GM12872 (cell line): ENCODE measurements around the gene IGSF6.
A peak's percentile ranks its signal among the peaks of the same experiment; 100 is the strongest.

Source experiments
- TF ChIP-seq, protein P1 (sequence below): IDR thresholded peaks from 3 replicates; pipeline ENCODE4 v1.5.1; 2011; ENCODE audit warnings: low read depth, mild to moderate bottlenecking, low read length, moderate library complexity; ENCODE audit not compliant: insufficient read depth

IGSF6 gene

DNA sequence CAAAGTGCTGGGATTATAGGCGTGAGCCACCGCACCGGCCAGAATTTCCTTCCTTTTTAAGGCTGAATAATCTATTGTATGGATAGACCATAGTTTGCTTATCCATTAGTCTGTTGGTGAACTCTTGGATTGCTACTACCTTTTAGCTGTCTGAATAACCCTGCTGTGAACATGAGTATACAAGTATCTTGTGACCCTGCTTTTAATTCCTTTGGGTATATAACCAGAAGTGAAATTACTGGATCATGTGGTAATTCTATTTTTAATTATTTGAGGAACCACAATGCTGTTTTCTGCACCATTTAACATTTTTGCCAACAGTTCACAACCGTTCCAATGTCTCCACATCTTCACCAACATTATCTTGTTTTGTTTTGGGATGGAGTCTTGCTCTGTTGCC is 6.7 kb upstream of the IGSF6 start:
- TF ChIP-seq, protein P1, sequence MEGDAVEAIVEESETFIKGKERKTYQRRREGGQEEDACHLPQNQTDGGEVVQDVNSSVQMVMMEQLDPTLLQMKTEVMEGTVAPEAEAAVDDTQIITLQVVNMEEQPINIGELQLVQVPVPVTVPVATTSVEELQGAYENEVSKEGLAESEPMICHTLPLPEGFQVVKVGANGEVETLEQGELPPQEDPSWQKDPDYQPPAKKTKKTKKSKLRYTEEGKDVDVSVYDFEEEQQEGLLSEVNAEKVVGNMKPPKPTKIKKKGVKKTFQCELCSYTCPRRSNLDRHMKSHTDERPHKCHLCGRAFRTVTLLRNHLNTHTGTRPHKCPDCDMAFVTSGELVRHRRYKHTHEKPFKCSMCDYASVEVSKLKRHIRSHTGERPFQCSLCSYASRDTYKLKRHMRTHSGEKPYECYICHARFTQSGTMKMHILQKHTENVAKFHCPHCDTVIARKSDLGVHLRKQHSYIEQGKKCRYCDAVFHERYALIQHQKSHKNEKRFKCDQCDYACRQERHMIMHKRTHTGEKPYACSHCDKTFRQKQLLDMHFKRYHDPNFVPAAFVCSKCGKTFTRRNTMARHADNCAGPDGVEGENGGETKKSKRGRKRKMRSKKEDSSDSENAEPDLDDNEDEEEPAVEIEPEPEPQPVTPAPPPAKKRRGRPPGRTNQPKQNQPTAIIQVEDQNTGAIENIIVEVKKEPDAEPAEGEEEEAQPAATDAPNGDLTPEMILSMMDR = no peak

DNA sequence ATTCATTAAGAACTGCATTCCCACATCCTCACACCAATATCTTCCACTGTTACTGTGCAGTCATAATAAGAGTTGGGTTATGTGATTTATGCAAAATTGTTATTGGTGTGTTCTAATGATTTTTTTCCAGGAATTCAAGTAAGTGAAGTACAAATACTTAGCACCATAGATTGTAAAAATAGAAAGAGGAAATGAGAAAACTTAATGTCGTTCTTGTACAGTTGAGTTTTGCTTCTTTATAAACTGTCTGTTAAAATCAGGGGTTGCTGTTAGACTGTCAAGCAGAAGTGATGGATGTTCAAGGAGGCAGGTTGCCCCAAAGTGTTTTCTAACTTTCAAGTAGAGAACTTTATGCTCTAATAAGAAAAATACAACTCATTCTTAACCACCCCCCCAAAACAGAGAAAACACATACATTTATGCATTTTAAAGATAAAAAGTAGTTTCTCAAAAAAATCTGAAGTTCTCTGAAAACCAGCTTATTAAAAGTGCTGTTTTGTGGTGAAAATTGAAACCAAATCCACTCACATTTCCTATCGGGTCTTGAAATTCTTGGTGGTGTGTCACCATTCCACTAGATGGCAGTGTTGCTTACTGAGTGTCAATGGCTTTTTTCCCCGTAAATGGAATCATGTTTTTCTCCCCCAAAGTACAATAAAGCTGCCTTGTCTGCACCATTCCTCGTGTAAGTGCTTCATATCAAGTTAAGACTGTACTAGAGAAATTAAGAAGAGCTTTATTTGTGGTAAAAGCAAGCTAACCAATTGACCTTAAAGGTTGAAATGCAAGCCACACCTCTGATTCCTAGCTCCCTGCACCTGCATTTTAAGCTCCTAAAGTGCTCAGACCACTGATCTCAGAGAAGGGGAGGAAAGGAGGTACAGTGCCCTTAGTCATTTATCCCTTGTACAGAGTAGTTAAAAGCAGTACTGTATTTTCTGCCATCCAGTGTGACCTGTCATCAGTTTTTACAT is 4.7 kb upstream of the IGSF6 start:
- TF ChIP-seq, protein P1 = peak; percentile 81

DNA sequence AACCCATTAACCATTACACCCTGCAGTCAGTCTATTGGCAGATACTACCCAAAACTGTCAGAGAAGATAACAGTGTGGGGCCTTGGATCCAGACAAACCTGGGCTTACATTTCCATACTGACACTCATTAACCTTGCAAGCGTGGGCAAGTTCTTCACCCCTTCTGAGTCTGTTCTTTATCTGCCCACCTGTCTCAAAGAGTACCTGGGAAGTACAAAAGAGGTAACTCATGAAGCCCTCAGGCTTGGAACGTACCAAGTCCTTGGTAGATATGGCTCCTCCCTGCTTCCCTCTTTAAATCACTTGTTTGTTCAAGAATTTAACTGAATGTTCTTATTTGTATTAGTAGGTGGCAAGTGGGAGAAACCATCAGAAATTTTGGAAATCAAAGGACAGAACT is 2.5 kb upstream of the IGSF6 start:
- TF ChIP-seq, protein P1 = no peak

DNA sequence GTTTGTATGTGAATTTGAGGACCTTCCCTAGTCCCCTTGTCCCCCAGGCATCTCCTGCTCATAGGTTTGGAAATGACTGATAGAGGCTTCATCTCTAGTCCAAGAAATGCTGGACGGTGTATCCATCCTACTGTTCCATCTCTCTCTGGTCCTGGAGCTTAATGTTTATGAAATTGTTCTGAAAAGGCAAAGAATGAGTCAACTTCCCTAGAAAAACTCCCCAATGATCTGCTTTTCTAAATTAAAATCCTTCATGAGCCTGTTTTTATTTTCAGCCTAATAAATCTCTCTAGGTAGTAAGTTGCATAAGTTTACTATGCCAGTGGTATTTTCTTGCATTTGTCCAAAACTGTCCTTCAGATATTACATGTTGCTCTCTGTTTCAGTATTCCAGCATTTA is 2.1 kb upstream of the IGSF6 start:
- TF ChIP-seq, protein P1 = no peak

DNA sequence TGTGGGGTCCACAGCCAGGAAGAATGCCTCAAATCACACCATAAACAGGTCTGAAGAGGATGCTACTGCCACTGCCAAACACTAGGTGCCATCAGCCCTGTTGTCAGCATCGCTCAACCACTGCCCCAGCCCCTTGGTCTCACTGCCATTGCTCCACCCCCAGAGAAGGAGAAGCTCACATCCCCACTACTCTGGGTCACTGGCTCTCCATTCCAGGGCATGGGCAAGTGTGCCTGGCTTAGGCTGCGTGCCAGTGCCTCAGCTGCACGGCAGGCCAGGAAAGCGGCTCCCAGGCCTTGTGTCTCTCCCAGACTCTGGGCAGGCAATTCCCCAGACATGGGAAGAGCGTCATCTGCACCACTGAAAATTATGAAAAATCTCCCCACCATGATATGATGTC is 1.2 kb upstream of the IGSF6 start:
- TF ChIP-seq, protein P1 = no peak

DNA sequence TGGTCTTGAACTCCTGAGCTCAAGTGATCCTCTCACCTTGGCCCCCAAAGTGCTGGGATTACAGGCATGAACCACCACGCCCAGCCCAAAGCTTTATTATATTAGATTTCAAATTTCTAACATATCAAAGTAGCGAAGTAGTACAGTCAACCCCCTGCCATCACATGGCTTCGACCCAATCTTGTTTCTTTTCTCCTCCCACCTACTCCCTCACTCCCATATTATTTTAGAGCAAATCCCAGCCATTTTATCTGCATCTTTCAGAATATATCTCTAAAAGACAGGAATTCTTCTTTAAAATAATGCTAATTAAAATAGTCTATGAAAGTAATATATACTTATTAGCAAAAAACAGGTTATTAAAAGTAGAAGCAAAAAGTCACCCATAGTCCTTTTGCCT is 893 bp downstream of the IGSF6 start:
- TF ChIP-seq, protein P1 = no peak

DNA sequence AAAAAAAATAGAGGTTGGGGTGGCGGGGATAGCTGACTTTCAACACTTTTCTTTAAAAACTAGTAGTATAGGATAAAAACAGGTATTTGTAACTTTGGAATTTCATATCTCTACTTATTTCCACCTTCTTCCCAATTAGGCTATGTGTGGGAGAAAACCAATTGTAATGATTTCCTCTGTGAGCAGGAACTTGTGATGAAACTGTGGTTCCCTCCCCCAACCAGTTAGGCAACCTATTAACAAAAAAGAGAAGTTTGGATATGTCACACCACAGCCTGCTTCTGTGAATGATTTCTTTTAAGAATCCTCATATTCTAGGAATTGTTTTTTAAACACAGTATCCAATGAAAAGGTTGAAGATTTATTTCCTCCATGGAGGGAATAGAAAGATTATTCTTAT is 1.9 kb downstream of the IGSF6 start:
- TF ChIP-seq, protein P1 = no peak
